SHP77 treated with DMSO at 0.1 percent for 48 hours (cell line): ENCODE data around the gene ZFP28.

Experiments
- DNase-seq: peaks from one replicate; lab custom pipeline; 2025; lab: John Stamatoyannopoulos, UW

ZFP28 gene

GRCh38 chr19:56538761-56539263, at the start of gene ZFP28:
Gene ZFP28, plus strand, starts transcription at chr19:56538948. Its CDS starts 71 bp downstream, at chr19:56539019.
- DNase-seq = peak; percentile 30

- DNase-seq = no peak
These were observed 47.3 kb upstream of the ZFP28 start for GRCh38 chr19:56491399-56491798.

GRCh38 chr19:56504581-56504980, 34.2 kb upstream of the ZFP28 start:
- DNase-seq = no peak

GRCh38 chr19:56507446-56508289, 31.1 kb upstream of the ZFP28 start, which contains the start of gene ZNF471:
Gene ZNF471, plus strand, starts transcription at chr19:56507855. Its CDS starts 3,717 bp downstream, at chr19:56511572.
- no peak for DNase-seq

GRCh38 chr19:56508290-56508778, 30.4 kb upstream of the ZFP28 start:
- no peak for DNase-seq

- DNase-seq = no peak
These were observed 13.4 kb upstream of the ZFP28 start for GRCh38 chr19:56525214-56525860.

- no peak for DNase-seq
These were observed 1.3 kb upstream of the ZFP28 start for GRCh38 chr19:56537442-56537841.

GRCh38 chr19:56538254-56538760, 441 bp upstream of the ZFP28 start:
- DNase-seq = peak; percentile 81

- no peak for DNase-seq
These were observed 5.0 kb downstream of the ZFP28 start for GRCh38 chr19:56543776-56544175.

- DNase-seq = no peak
These were observed 8.8 kb downstream of the ZFP28 start for GRCh38 chr19:56547535-56547934.

- no peak for DNase-seq
These were observed 15.6 kb downstream of the ZFP28 start for GRCh38 chr19:56554272-56554869.

- no peak for DNase-seq
These were observed 24.0 kb downstream of the ZFP28 start for GRCh38 chr19:56562766-56563165.

- DNase-seq = no peak
These were observed 28.1 kb downstream of the ZFP28 start for GRCh38 chr19:56566904-56567273.

GRCh38 chr19:56567274-56568120, 28.7 kb downstream of the ZFP28 start, which contains the start of gene ZNF470:
Gene ZNF470, plus strand, starts transcription at chr19:56567468. Its CDS starts 2,844 bp downstream, at chr19:56570312.
- peak; percentile 79 for DNase-seq

- DNase-seq = no peak
These were observed 33.8 kb downstream of the ZFP28 start for GRCh38 chr19:56572589-56572988.

- DNase-seq = no peak
These were observed 35.2 kb downstream of the ZFP28 start for GRCh38 chr19:56573914-56574313.

GRCh38 chr19:56577719-56578602, 39.2 kb downstream of the ZFP28 start:
- DNase-seq = no peak

GRCh38 chr19:56594446-56594782, 55.7 kb downstream of the ZFP28 start:
- DNase-seq = no peak

- DNase-seq = peak; percentile 42
These were observed 56.2 kb downstream of the ZFP28 start, which contains the start of gene ZNF71 for GRCh38 chr19:56594783-56595547. Gene ZNF71, plus strand, starts transcription at chr19:56595302. Its CDS starts 6,257 bp downstream, at chr19:56601559.

- DNase-seq = no peak
These were observed 56.8 kb downstream of the ZFP28 start for GRCh38 chr19:56595548-56595899.
